Stimulated activated CD4-positive, alpha-beta T cell treated with anti-CD3 and anti-CD28 coated beads, Interleukin-4, amount 100 ng/mL, for 1 hour (primary cell): Measurements from ENCODE around the gene ARL17B.
"Not testable (repeated sequence)": the region's sequence is repeated elsewhere in the genome, so short reads cannot be mapped to it uniquely, and the experiment has no call there.

Experiments
- DNase-seq: peaks from one replicate; pipeline ENCODE4 v3.0.0-alpha.2; 2020

ARL17B gene

GRCh38 chr17:46361755-46362154 lies at the start of gene ARL17B:
Gene ARL17B (minus strand): TSS chr17:46361766. CDS start chr17:46358397, 3,369 bp downstream.
- peak; percentile 77 for DNase-seq

GRCh38 chr17:46409864-46410263 lies 48.3 kb upstream of the ARL17B start:
- not testable (repeated sequence) for DNase-seq

- DNase-seq: not testable (repeated sequence)
Measured at GRCh38 chr17:46407155-46407554, 45.6 kb upstream of the ARL17B start.

DNA sequence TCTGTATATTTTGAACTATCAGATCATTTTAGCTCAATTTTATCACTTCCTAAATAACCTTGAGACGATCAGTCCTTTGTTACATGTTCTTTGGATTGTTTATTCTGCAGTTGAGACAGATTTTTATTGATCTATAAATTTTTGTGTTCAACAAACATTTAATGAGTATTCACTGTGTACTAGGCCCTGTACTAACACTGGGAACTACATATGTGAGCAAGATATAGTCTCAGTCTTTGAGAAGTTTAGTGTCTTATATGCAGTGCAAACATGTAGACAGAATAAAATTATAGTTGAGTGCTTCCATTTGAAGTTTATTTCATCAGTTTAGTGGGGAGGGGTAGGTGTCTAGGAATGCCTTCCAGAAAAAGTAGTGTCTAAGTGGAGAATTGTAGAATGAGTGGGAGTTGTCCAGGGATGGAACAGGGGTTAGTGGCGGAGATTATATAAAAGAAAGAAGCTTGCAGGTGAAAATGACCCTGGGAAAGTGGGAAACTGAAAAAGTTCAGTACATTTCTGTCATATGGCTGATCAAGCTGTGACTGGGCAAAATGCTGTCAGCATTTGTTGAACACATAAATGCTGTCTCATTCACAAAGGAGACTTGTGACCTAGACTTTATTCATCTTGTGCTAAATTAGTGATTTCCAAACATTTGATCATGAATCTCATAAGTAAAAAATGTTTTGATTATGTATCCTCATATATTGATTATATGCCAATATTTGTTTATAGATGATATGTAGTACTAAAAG lies 39.6 kb upstream of the ARL17B start:
- DNase-seq: not testable (repeated sequence)

GRCh38 chr17:46400543-46400942 lies 39.0 kb upstream of the ARL17B start:
- not testable (repeated sequence) for DNase-seq

DNA sequence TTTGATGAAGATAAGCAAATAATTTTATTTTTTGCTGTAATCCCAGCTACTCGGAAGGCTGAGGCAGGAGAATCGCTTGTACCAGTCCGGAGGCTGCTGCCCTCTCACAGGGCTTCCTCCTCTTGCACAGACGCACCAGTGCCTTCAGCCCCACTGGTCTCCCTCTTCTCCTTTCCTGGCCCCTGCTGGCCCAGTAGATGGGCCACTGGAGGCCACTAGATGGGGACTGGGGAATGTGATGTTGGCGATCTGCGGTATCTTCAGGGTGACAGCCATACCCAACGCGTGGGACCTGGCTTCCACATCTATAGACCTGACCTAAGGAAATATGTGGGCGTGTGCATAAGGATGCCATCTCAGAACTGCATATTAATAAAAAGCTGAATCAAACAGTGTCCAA lies 38.4 kb upstream of the ARL17B start:
- not testable (repeated sequence) for DNase-seq

DNA sequence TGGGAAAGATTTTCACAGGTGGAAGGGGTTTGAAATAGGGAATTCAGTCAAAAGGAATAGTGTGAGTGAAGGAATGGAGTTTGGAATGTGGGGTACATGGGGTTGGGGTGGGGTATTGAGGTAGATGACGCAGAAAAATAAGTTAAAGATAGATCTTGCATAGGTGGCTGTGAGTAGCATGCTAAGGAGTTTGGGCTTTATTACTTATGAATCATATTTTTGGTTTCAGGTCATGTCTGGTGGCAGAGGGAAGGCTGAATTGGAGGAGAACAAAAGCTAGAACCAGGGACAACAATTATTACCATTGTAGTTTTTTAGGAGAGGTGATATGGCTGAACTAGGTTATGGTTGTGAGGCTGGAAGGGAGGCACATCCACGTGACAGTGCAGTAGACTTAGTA lies 34.7 kb upstream of the ARL17B start:
- DNase-seq: not testable (repeated sequence)

DNA sequence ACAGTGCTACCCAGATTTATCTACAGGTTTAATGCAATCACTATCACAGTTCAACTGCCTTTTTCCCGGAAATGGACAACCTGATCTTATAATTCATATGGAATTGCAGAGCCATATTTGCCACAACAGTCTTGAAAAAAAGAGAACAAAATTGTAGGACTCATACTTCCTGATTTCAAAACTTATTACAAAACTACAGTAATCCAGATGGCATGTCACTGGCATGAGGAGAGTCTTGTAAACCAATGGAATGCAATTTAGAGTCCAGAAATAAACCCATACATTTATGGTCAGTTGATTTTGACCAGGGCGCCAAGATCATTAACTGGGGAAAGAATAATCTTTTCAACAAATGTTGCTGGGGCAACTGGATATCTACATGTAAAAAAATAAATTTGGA lies 32.1 kb upstream of the ARL17B start:
- not testable (repeated sequence) for DNase-seq

DNA sequence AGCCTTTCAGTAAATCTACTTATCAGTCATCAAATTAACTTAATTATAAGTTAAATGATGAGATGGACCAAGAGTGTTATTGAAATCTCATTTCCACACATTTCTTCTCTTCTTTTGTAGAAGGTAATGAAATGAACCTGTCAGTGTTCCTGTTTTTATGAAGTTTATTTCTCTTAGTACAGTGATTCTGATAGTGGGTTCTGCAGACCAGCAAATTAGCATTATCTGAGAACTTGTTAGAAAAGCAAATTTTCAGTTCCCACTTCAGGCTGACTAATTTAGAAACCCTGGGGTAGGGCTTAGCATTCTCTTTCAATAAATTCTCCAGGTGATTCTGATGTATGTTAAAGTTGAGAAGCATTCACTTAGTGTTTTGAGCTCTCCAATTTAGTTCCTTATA lies 23.9 kb upstream of the ARL17B start:
- not testable (repeated sequence) for DNase-seq

DNA sequence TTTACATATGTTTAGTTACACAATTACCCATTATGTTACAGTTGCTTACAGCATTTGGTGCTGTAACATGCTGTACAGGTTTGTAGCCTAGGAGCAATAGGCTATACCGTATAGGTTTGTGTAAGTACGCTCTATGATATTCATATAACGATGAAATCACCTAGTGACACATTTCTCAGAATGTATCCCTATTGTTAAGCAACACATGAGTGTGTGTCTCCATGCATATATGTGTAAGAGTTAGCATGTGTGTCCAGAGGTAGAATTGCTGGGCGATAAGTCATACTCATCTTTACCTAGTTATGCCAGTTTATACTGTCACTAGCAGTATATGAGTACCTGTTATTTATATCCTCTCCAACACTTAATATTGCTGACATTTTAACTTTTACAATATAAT lies 21.6 kb upstream of the ARL17B start:
- DNase-seq: not testable (repeated sequence)

GRCh38 chr17:46373418-46373817 lies 11.9 kb upstream of the ARL17B start:
- not testable (repeated sequence) for DNase-seq

DNA sequence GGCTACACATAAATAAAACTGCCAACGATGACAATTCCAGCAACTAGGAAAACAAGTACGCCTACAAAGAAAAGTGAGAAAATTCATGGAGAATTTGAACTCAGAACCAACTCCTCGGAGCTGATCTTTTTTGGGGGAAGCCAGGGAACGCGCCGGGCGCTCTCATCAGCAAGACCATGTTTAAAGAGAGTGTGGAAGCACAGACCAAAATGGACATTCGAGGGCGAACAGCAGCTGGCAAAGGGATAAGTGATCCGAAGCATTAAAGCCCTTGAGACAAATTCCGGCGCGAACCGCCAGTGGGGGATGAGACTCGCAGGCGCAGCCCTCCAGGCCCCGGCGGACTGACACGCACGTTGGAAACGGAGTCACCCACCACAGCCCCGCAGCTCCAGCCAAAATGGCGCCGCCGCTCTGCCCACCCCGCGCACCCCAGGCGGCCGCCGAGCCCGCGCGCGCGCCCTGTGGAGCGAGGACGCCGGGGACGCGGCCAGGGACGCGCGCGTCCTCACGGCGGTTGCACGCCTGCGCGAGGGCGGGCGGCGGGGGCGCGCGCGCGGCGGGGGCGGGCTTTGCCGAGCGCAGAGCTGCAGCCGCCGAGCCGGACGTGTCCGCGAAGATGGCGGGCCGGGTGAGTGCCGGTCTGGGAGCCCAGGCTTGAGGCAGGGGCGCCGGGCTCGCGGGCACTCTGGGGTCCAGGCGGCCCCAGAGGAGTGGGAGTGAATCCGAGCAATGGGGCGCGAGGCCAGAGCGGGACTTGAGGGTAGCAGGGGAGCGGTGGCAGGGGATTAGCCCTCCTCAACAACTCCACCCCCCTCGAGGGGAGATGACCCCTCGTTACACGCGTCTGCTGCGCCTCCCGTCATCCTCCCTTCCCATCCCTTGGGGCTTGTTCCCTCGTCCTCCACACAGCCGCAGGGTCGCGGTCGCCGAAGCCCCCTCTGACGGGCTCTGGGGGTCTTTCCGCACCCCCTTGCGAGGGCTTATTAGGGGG lies 11.0 kb upstream of the ARL17B start:
- DNase-seq: not testable (repeated sequence)

DNA sequence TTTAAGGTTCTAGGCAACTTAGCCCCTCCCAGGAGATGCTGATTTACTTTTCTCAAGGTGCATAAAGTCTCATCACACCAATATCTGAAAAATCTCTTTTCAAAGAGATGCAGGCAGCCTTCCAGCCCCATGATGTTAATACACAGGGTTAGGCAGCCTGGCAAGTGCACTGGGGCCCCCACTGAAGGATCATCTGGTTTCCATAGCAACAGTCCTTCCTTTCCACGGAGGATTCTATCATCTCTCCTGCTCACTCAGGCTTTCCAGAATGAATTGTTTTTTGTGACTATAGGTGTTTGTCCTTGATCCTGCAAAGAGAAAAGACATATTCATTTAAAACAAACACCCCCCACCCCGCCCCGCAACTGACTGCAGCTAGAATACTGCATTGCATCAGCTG lies 6.0 kb upstream of the ARL17B start:
- not testable (repeated sequence) for DNase-seq

DNA sequence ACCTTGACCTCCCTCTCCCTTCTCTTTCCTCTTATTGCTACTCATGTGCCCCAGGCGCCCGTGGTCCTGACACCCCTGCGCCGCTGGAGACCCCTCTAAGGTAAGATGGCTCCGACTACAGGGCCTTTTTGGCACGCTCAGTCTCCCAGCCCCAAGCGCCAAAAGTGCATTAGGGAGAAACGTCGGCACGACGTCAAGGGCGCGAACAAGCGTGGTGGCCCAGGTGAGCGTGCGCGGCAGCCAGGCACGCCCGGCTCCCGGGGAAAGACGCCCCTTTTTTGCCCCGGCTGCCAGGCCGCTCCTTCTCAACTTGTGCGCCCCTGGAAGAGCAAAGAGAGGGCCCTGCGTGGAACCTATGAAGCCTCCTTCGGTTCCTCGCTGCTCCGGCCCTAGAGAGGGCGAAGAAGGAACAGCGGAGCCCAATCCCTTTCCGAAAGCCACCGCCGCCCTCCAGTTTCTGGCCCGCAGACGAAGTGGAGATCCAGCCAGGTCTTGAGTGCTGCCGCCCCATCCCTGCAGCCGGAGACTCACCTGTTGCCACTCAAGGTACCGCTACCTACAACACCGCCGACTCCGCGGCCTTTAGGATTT lies 326 bp downstream of the ARL17B start:
- DNase-seq: not testable (repeated sequence)

GRCh38 chr17:46353856-46354255 lies 7.7 kb downstream of the ARL17B start:
- not testable (repeated sequence) for DNase-seq

DNA sequence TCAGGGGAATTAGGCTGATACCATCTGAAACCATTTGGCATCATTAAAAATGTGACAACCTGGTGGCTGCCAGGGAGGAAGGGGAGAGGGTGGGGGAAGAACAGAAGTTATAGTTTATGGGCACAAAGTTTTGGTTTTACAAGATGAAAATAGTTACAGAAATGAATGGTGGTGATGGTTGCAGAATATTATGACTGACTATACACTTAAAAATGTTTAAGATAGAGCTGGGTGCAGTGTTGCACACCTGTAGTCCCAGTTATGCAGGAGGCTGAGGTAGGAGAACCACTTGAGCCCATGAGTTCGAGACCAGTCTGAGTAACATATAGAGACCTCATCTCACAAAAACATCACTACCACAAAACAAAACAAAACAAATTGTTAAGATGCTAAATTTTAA lies 12.5 kb downstream of the ARL17B start:
- DNase-seq: not testable (repeated sequence)

- not testable (repeated sequence) for DNase-seq
Measured at GRCh38 chr17:46348345-46348744, 13.2 kb downstream of the ARL17B start.

DNA sequence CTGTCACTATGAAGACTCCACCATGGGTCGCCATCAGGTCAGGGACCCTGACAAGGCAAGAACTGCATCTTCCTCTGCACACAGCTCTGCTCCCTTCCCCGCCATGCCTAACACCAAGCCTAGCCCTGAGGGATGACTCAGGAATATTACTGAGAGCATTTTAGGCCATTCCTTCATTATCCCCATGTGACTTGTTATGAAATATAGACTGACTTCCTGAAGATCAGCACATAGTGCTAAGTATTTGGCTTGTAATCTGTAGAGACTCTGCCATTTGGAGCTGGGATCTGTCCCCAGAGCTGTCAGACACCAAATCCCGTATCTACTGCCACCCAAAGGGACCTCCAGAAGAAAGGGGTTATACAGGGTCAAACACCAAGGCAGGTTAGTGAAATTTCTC lies 19.4 kb downstream of the ARL17B start:
- not testable (repeated sequence) for DNase-seq

GRCh38 chr17:46341220-46341619 lies 20.3 kb downstream of the ARL17B start:
- not testable (repeated sequence) for DNase-seq

DNA sequence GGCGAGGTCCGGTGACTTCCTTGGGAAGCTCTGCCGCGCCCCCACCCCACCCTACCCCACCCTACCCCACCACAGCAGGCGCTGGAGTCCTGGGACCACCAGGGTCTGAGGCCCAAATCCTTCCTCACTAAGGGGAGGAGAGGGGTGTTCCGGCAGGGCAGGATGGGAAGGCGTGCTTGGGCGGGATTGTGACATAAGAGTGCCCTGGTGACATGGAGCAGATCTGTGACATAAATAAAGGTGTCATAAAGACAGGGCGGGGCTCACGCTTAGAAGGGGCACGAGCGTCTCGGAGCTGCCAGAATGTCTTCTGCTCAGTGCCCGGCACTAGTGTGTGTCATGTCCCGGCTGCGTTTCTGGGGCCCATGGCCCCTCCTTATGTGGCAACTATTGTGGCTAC lies 66.7 kb downstream of the ARL17B start, which contains the start of gene LRRC37A:
LRRC37A (plus strand) TSS at position 301 of the 400 bp plus-strand sequence; CDS start at position 304, 3 bp downstream.
- DNase-seq: not testable (repeated sequence)

- not testable (repeated sequence) for DNase-seq
Measured at GRCh38 chr17:46291618-46292017, 69.9 kb downstream of the ARL17B start.

DNA sequence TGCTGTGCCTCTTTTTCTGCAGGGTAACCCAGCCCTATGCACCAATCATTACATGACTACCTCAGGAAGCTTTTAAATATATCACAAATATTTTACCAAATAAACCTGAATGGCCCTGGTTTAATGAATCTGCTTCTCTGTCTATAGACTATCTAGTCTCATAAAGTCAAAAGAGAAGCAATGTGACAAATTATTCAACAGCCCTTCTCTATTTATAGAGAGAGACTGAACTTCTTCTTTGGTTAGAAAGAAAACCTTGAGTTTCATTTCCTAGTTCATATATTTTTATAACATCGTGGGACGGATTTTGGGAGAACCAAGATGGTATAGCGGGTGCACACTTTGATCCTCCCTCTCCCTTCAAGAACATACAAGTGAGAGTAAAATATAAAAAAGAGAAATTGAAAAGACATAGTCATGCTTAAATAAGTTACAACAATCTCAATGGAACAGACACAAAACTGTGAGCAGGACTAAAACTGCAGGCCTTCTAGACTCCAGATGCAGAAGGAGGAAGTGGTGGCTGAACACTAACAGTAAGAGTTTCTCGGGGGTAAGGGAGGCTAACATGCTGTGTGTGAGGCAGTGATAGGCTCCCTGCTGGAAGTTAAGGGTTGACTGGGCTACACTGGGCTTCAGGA lies 70.5 kb downstream of the ARL17B start:
- DNase-seq: not testable (repeated sequence)
